HEK293 (cell line): Measurements from ENCODE around the gene ACTN4.

Experiments
- CTCF ChIA-PET: fragments of 350-600 bp; formaldehyde crosslinking; extraction: SDS; loops from one replicate; lab custom pipeline; 2021; ENCODE audit warnings: antibody characterized with exemption; lab: Yijun Ruan, JAX
- POLR2A ChIA-PET: fragments of 300-600 bp; formaldehyde crosslinking; extraction: SDS; loops from one replicate; lab custom pipeline; 2020; ENCODE audit warnings: antibody characterized with exemption, inconsistent platforms; lab: Yijun Ruan, JAX
- H3K27ac ChIP-seq: fragments of 200-500 bp; sonication (Bioruptor generic); 2 replicates; pipeline ENCODE4 v1.5.1; 2014; ENCODE audit warnings: low read depth, low read length, control low read depth, inconsistent platforms; ENCODE audit errors: extremely low read depth
- H3K36me3 ChIP-seq, 2 experiments: fragments of 200-500 bp in 1 of 2; sonication (Bioruptor generic) in 1 of 2; 1 replicate in 1 of 2; 2 replicates in 1 of 2; pipeline ENCODE4 v1.5.1; 2014 to 2017; ENCODE audit warnings: inconsistent platforms in 2 of 2, low read length in 2 of 2; ENCODE audit not compliant: control insufficient read depth in 2 of 2, insufficient read depth in 1 of 2
- H3K4me1 ChIP-seq: fragments of 200-500 bp; sonication (Bioruptor generic); 2 replicates; pipeline ENCODE4 v1.5.1; 2014; ENCODE audit warnings: mild to moderate bottlenecking, low read length, inconsistent platforms; ENCODE audit not compliant: control insufficient read depth, insufficient read depth
- H3K4me3 ChIP-seq: 2 replicates; pipeline ENCODE4 v1.5.1; 2011; ENCODE audit warnings: low read depth, mild to moderate bottlenecking, control low read depth, low read length, moderate library complexity
- H3K9me3 ChIP-seq: fragments of 200-500 bp; sonication (Bioruptor generic); 2 replicates; pipeline ENCODE4 v1.5.1; 2014; ENCODE audit warnings: low read depth, low read length, inconsistent platforms; ENCODE audit not compliant: control insufficient read depth, insufficient read depth
- BCL11A ChIP-seq: fragments of 450-650 bp; formaldehyde crosslinking; IDR thresholded peaks from 2 replicates; pipeline ENCODE4 v1.5.1; 2016; ENCODE audit warnings: low read depth, missing biosample characterization, missing genetic modification characterization
- EGR2 ChIP-seq: fragments of 450-650 bp; formaldehyde crosslinking; IDR thresholded peaks from 2 replicates; pipeline ENCODE4 v1.5.1; 2016; ENCODE audit warnings: low read depth, missing biosample characterization, missing genetic modification characterization
- GLIS1 ChIP-seq: fragments of 450-650 bp; formaldehyde crosslinking; IDR thresholded peaks from 2 replicates; pipeline ENCODE4 v1.5.1; 2016; ENCODE audit warnings: missing biosample characterization, missing genetic modification characterization
- GLIS2 ChIP-seq: fragments of 450-650 bp; formaldehyde crosslinking; IDR thresholded peaks from 2 replicates; pipeline ENCODE4 v1.5.1; 2016; ENCODE audit warnings: missing biosample characterization, missing genetic modification characterization
- HOXC10 ChIP-seq: sonication (generic); formaldehyde crosslinking; IDR thresholded peaks from 2 replicates; pipeline ENCODE4 v1.8.1; 2023; ENCODE audit warnings: mild to moderate bottlenecking, missing genetic modification reagents
- KLF8 ChIP-seq: fragments of 450-650 bp; formaldehyde crosslinking; IDR thresholded peaks from 2 replicates; pipeline ENCODE4 v1.5.1; 2016; ENCODE audit warnings: missing biosample characterization, missing genetic modification characterization
- MEIS1 ChIP-seq: sonication (generic); formaldehyde crosslinking; IDR thresholded peaks from 2 replicates; pipeline ENCODE4 v1.8.1; 2022; ENCODE audit warnings: missing genetic modification reagents, mild to moderate bottlenecking, borderline replicate concordance
- PRDM1 ChIP-seq: fragments of 450-650 bp; formaldehyde crosslinking; IDR thresholded peaks from 2 replicates; pipeline ENCODE4; 2016; ENCODE audit warnings: missing biosample characterization, missing genetic modification characterization
- REPIN1 ChIP-seq: fragments of 450-650 bp; formaldehyde crosslinking; IDR thresholded peaks from 2 replicates; pipeline ENCODE4 v1.5.1; 2017; ENCODE audit warnings: missing biosample characterization, missing genetic modification characterization, low read depth
- SCRT2 ChIP-seq: fragments of 450-650 bp; formaldehyde crosslinking; IDR thresholded peaks from 2 replicates; pipeline ENCODE4 v1.5.1; 2016; ENCODE audit warnings: missing biosample characterization, missing genetic modification characterization
- SP2 ChIP-seq: fragments of 450-650 bp; formaldehyde crosslinking; IDR thresholded peaks from 2 replicates; pipeline ENCODE4 v1.5.1; 2016; ENCODE audit warnings: missing biosample characterization, missing genetic modification characterization
- ZBTB7A ChIP-seq: fragments of 450-650 bp; formaldehyde crosslinking; IDR thresholded peaks from 2 replicates; pipeline ENCODE4 v1.5.1; 2016; ENCODE audit warnings: low read depth, missing biosample characterization, missing genetic modification characterization
- ZIC2 ChIP-seq: fragments of 450-650 bp; formaldehyde crosslinking; IDR thresholded peaks from 2 replicates; pipeline ENCODE4 v1.5.1; 2016; ENCODE audit warnings: missing biosample characterization, missing genetic modification characterization
- ZNF132 ChIP-seq: fragments of 450-650 bp; formaldehyde crosslinking; IDR thresholded peaks from 2 replicates; pipeline ENCODE4 v1.5.1; 2017; ENCODE audit warnings: missing biosample characterization, missing genetic modification characterization, borderline replicate concordance
- ZNF169 ChIP-seq: fragments of 450-650 bp; formaldehyde crosslinking; IDR thresholded peaks from 2 replicates; pipeline ENCODE4 v1.5.1; 2016; ENCODE audit warnings: missing biosample characterization, missing genetic modification characterization
- ZNF202 ChIP-seq: fragments of 450-650 bp; formaldehyde crosslinking; IDR thresholded peaks from 2 replicates; pipeline ENCODE4 v1.5.1; 2016; ENCODE audit warnings: missing biosample characterization, missing genetic modification characterization, borderline replicate concordance
- ZNF335 ChIP-seq: fragments of 450-650 bp; formaldehyde crosslinking; conservative IDR thresholded peaks from 2 replicates; pipeline ENCODE4 v1.5.1; 2016; ENCODE audit warnings: missing biosample characterization, missing genetic modification characterization
- ZNF530 ChIP-seq: fragments of 450-650 bp; formaldehyde crosslinking; IDR thresholded peaks from 2 replicates; pipeline ENCODE4 v1.5.1; 2016; ENCODE audit warnings: low read depth, missing biosample characterization, missing genetic modification characterization
- ZNF549 ChIP-seq: fragments of 450-650 bp; IDR thresholded peaks from 2 replicates; pipeline ENCODE4 v1.5.1; 2018; ENCODE audit warnings: missing biosample characterization, missing genetic modification characterization, mild to moderate bottlenecking, inconsistent platforms, moderate library complexity
- ZNF654 ChIP-seq: fragments of 450-650 bp; formaldehyde crosslinking; IDR thresholded peaks from 2 replicates; pipeline ENCODE4 v1.5.1; 2016; ENCODE audit warnings: low read depth, missing biosample characterization, missing genetic modification characterization
- ZNF664 ChIP-seq: fragments of 450-650 bp; formaldehyde crosslinking; IDR thresholded peaks from 2 replicates; pipeline ENCODE4 v1.5.1; 2016; ENCODE audit warnings: missing biosample characterization, missing genetic modification characterization
- ZNF768 ChIP-seq: fragments of 450-650 bp; formaldehyde crosslinking; IDR thresholded peaks from 2 replicates; pipeline ENCODE4 v1.5.1; 2018; ENCODE audit warnings: missing biosample characterization, mild to moderate bottlenecking, missing genetic modification characterization
- ZNF837 ChIP-seq: fragments of 450-650 bp; formaldehyde crosslinking; IDR thresholded peaks from 2 replicates; pipeline ENCODE4 v1.5.1; 2016; ENCODE audit warnings: missing biosample characterization, missing genetic modification characterization
- ZSCAN30 ChIP-seq: fragments of 450-650 bp; IDR thresholded peaks from 2 replicates; pipeline ENCODE4 v1.5.1; 2018; ENCODE audit warnings: missing biosample characterization, mild to moderate bottlenecking, missing genetic modification characterization, moderate library complexity

ACTN4 gene

GRCh38 chr19:38721979-38722773 lies 74.7 kb downstream of the ACTN4 start:
- CTCF ChIA-PET, result interaction anchor here (0.6 to 2.0 kb wide), 4 partner anchors 85 to 208 kb away, joined by 3 to 10 read pairs (median 4); partner anchors contain the start of genes MRPS12 and SARS2
- H3K4me1 ChIP-seq, result no peaks in the 10 kb centered on the region
- POLR2A ChIA-PET, result interaction anchor here (0.6 to 6.2 kb wide), 4 partner anchors 11 to 449 kb away, joined by 3 to 46 read pairs (median 4); partner anchors contain the start of gene ACTN4

GRCh38 chr19:38722947-38723605 lies 75.6 kb downstream of the ACTN4 start:
- H3K27ac ChIP-seq, result 0 out of 2 replicates have a peak overlapping the region, but pooled peaks have one; percentile 9
- H3K36me3 ChIP-seq, result peaks cover 76 to 98% of the 10 kb centered on the region in 2 experiments
- H3K4me3 ChIP-seq, result no peak overlapping the region
- no peaks in the 10 kb centered on the region for H3K9me3 ChIP-seq
- ChIA-PET POLR2A (interaction anchor here (0.6 to 6.2 kb wide), 6 partner anchors 10 to 448 kb away, joined by 3 to 46 read pairs (median 4); partner anchors contain the start of gene ACTN4), CTCF (interaction anchor here (0.6 to 2.0 kb wide), 9 partner anchors 10 to 208 kb away, joined by 3 to 10 read pairs (median 3); partner anchors contain the start of genes MRPS12 and SARS2)
- TF ChIP-seq REPIN1 (tag by site-specific recombination) (no peak), MEIS1 (no peak), ZNF132 (tag by site-specific recombination) (no peak), PRDM1 (no peak), ZNF530 (tag by site-specific recombination) (no peak), ZNF169 (tag by site-specific recombination) (no peak), ZNF664 (tag by site-specific recombination) (peak; percentile 90), KLF8 (tag by site-specific recombination) (peak; percentile 39; the same call in 1 of the 2 replicates), ZNF768 (tag by site-specific recombination) (peak; percentile 99), ZNF202 (tag by site-specific recombination) (no peak), ZNF335 (tag by site-specific recombination) (no peak), SCRT2 (tag by site-specific recombination) (peak; percentile 58), EGR2 (tag by site-specific recombination) (no peak), ZSCAN30 (tag by site-specific recombination) (no peak), BCL11A (tag by site-specific recombination) (0 out of 2 replicates have a peak, but pooled peaks have one; percentile 15), ZNF654 (tag by site-specific recombination) (no peak), ZBTB7A (tag by site-specific recombination) (peak; percentile 32; the same call in 1 of the 2 replicates), ZNF837 (tag by site-specific recombination) (no peak), SP2 (tag by site-specific recombination) (no peak), ZNF549 (no peak)
- no peaks in the 10 kb centered on the region for H3K4me1 ChIP-seq

More at GRCh38 chr19:38721979-38722773, 74.7 kb downstream of the ACTN4 start:
- Histone ChIP-seq H3K4me3 (no peak overlapping the region), H3K36me3 (peaks cover 76 to 98% of the 10 kb centered on the region in 2 experiments), H3K9me3 (no peaks in the 10 kb centered on the region), H3K27ac (peak overlapping the region; percentile 45; the same call in 1 of the 2 replicates)
- peak; percentile 26 for TF ChIP-seq GLIS1
- TF ChIP-seq HOXC10, result no peak
- TF ChIP-seq ZIC2, result peak; percentile 95
- peak; percentile 53 for TF ChIP-seq GLIS2 (tag by site-specific recombination)
